Measurements from ENCODE around the gene ANKZF1.
A peak's percentile ranks its signal among the peaks of the same experiment; 100 is the strongest.
"Not testable (repeated sequence)": the region's sequence is repeated elsewhere in the genome, so short reads cannot be mapped to it uniquely, and the experiment has no call there.

ANKZF1 gene

GRCh38 chr2:219254590-219255201 is 25.1 kb downstream of the ANKZF1 start:
- DNase-seq (ENCODE audit: low read depth): no peak

GRCh38 chr2:219258942-219259341 is 29.3 kb downstream of the ANKZF1 start:
- not testable (repeated sequence) for DNase-seq (ENCODE audit: low read depth)

GRCh38 chr2:219261024-219261855 is 31.6 kb downstream of the ANKZF1 start:
- DNase-seq (ENCODE audit: low read depth): no peak

- no peak for DNase-seq (ENCODE audit: low read depth)
These were observed 36.6 kb downstream of the ANKZF1 start for GRCh38 chr2:219266232-219266631.

- DNase-seq (ENCODE audit: low read depth): no peak
These were observed 37.3 kb downstream of the ANKZF1 start for GRCh38 chr2:219266886-219267285.

- no peak for DNase-seq (ENCODE audit: low read depth)
These were observed 38.7 kb downstream of the ANKZF1 start for GRCh38 chr2:219268294-219268693.

GRCh38 chr2:219269362-219270054 is 39.9 kb downstream of the ANKZF1 start:
- DNase-seq (ENCODE audit: low read depth): no peak

GRCh38 chr2:219270055-219270372 is 40.4 kb downstream of the ANKZF1 start:
- no peak for DNase-seq (ENCODE audit: low read depth)

- no peak for DNase-seq (ENCODE audit: low read depth)
These were observed 41.4 kb downstream of the ANKZF1 start for GRCh38 chr2:219271021-219271420.

- no peak for DNase-seq (ENCODE audit: low read depth)
These were observed 42.8 kb downstream of the ANKZF1 start for GRCh38 chr2:219272356-219272755.

- DNase-seq (ENCODE audit: low read depth): no peak
These were observed 43.4 kb downstream of the ANKZF1 start for GRCh38 chr2:219272995-219273394.

- no peak for DNase-seq (ENCODE audit: low read depth)
These were observed 44.3 kb downstream of the ANKZF1 start for GRCh38 chr2:219273937-219274336.

GRCh38 chr2:219274361-219274921 is 44.8 kb downstream of the ANKZF1 start:
- DNase-seq (ENCODE audit: low read depth): no peak

- peak; percentile 51 for DNase-seq (ENCODE audit: low read depth)
These were observed 48.4 kb downstream of the ANKZF1 start for GRCh38 chr2:219277703-219278654.

- DNase-seq (ENCODE audit: low read depth): no peak
These were observed 49.1 kb downstream of the ANKZF1 start for GRCh38 chr2:219278655-219279150.

- DNase-seq (ENCODE audit: low read depth): peak; percentile 99
These were observed 49.7 kb downstream of the ANKZF1 start, which contains the start of gene DNAJB2 for GRCh38 chr2:219279151-219279915. Gene DNAJB2 (plus strand): TSS chr2:219279366. CDS start chr2:219279834, 468 bp downstream.

GRCh38 chr2:219279916-219280516 is 50.4 kb downstream of the ANKZF1 start:
- no peak for DNase-seq (ENCODE audit: low read depth)

GRCh38 chr2:219280651-219281050 is 51.0 kb downstream of the ANKZF1 start:
- DNase-seq (ENCODE audit: low read depth): no peak

GRCh38 chr2:219281588-219281987 is 52.0 kb downstream of the ANKZF1 start:
- DNase-seq (ENCODE audit: low read depth): no peak

- no peak for DNase-seq (ENCODE audit: low read depth)
These were observed 52.8 kb downstream of the ANKZF1 start for GRCh38 chr2:219282375-219282774.

Data from activated gamma-delta T cell treated with anti-CD3 and anti-CD28 coated beads, Interleukin-2, amount 50 U/mL, for 16 hours (primary cell).